PC-9 (cell line): ENCODE data around the gene CDK2. TPM values are rescaled to one million over a fixed set of nuclear protein-coding genes. Genes with fewer than 3 reads are reported as not detected.
A peak's percentile ranks its signal among the peaks of the same experiment; 100 is the strongest.

Experiments
- BruUV-seq: library from RNA; stranded (reverse); fragments of 400-500 nt; replicated peaks from 2 replicates; lab custom pipeline; 2021; lab: Mats Ljungman, UMichigan
- CTCF ChIA-PET: fragments of 300-600 bp; sonication (Branson Sonifier 250); formaldehyde crosslinking; loops from one replicate; lab custom pipeline; 2022; ENCODE audit warnings: antibody characterized with exemption; lab: Charles Lee
- POLR2A ChIA-PET: fragments of 300-600 bp; sonication (Branson Sonifier 250); formaldehyde crosslinking; loops from one replicate; lab custom pipeline; 2022; ENCODE audit warnings: antibody characterized with exemption; ENCODE audit not compliant: unreplicated experiment; lab: Charles Lee
- DNase-seq, 2 experiments: peaks; one replicate each; pipeline versions ENCODE4 v3.0.0 to v3.0.0-alpha.2; 2015 to 2022; ENCODE audit warnings: mixed read lengths in 1 of 2
- H2AFZ ChIP-seq: fragments of 200-600 bp; sonication (generic); 2 replicates; pipeline ENCODE4 v1.8.1; 2017; ENCODE audit warnings: antibody characterized with exemption
- H3F3A ChIP-seq: fragments of 200-600 bp; sonication (generic); 2 replicates; pipeline ENCODE4 v1.8.1; 2017; ENCODE audit warnings: antibody characterized with exemption, mild to moderate bottlenecking, low read depth; ENCODE audit not compliant: insufficient read depth
- H3K27ac ChIP-seq: fragments of 200-600 bp; sonication (generic); 2 replicates; pipeline ENCODE4 v1.6.1; 2016; ENCODE audit warnings: mixed run types
- H3K27me3 ChIP-seq: fragments of 200-600 bp; sonication (generic); 2 replicates; pipeline ENCODE4 v1.6.1; 2016; ENCODE audit warnings: low read depth, mixed run types; ENCODE audit not compliant: insufficient read depth
- H3K36me3 ChIP-seq: fragments of 200-600 bp; sonication (generic); 2 replicates; pipeline ENCODE4 v1.6.1; 2016; ENCODE audit warnings: low read depth, mixed run types
- H3K4me1 ChIP-seq: fragments of 200-600 bp; sonication (generic); replicated peaks from 2 replicates; pipeline ENCODE4 v1.6.1; 2016; ENCODE audit warnings: mixed run types; ENCODE audit not compliant: insufficient read depth
- H3K4me2 ChIP-seq: fragments of 200-600 bp; sonication (generic); 2 replicates; pipeline ENCODE4 v1.6.1; 2017; ENCODE audit warnings: mixed run types
- H3K4me3 ChIP-seq: fragments of 200-600 bp; sonication (generic); 2 replicates; pipeline ENCODE4 v1.6.1; 2016; ENCODE audit warnings: mixed run types
- H3K79me2 ChIP-seq: fragments of 200-600 bp; sonication (generic); 2 replicates; pipeline ENCODE4 v1.6.1; 2017; ENCODE audit warnings: low read depth, mixed run types
- H3K9me2 ChIP-seq: fragments of 200-600 bp; sonication (generic); 2 replicates; pipeline ENCODE4 v1.8.1; 2017; ENCODE audit warnings: mild to moderate bottlenecking; ENCODE audit not compliant: insufficient read depth
- H3K9me3 ChIP-seq: fragments of 200-600 bp; sonication (generic); 2 replicates; pipeline ENCODE4 v1.8.1; 2016; ENCODE audit warnings: low read depth; ENCODE audit not compliant: insufficient read depth
- H4K20me1 ChIP-seq: fragments of 200-600 bp; sonication (generic); 2 replicates; pipeline ENCODE4 v1.8.1; 2017; ENCODE audit not compliant: insufficient read depth
- CTCF ChIP-seq: fragments of 200-600 bp; sonication (generic); conservative IDR thresholded peaks from 2 replicates; pipeline ENCODE4 v1.6.1; 2017; ENCODE audit warnings: mixed run types, antibody characterized with exemption, mild to moderate bottlenecking, moderate library complexity
- EZH2 ChIP-seq: fragments of 200-600 bp; sonication (generic); IDR thresholded peaks from 2 replicates; pipeline ENCODE4 v1.8.0; 2017; ENCODE audit warnings: antibody characterized with exemption, low read depth
- intact Hi-C: fragments of 100-400 bp; cut with micrococcal nuclease; formaldehyde crosslinking; loops from one replicate; pipeline ENCODE4 v1.10.0; 2022; ENCODE audit not compliant: unreplicated experiment
- total RNA-seq: library from RNA; stranded (reverse); gene quantifications from 2 replicates; pipeline ENCODE4 v1.2.3, GENCODE V29; 2021

Gene CDK2
- total RNA-seq, 1 experiment from 2014 or later: 93.8 TPM

- ChIA-PET CTCF (interaction anchor here (1.0 kb wide), 1 partner anchor 62 kb away, joined by 3 read pairs; no protein-coding TSS in a partner anchor), POLR2A (interaction anchor here (0.5 to 1.1 kb wide), 7 partner anchors 35 to 205 kb away, joined by 3 to 16 read pairs (median 6); partner anchors contain the start of genes ORMDL2 and SARNP)
- Histone ChIP-seq H3K4me2 (peak overlapping the region; percentile 96), H2AFZ (no peak overlapping the region), H3K27ac (peak overlapping the region; percentile 80), H3K4me1 (peaks cover 63% of the 10 kb centered on the region), H3F3A (peaks cover 61% of the 10 kb centered on the region), H4K20me1 (peaks cover 6% of the 10 kb centered on the region; the same call in 1 of the 2 replicates), H3K36me3 (no peaks in the 10 kb centered on the region), H3K9me3 (no peaks in the 10 kb centered on the region), H3K79me2 (peaks cover 22% of the 10 kb centered on the region), H3K9me2 (no peaks in the 10 kb centered on the region), H3K27me3 (no peaks in the 10 kb centered on the region), H3K4me3 (peak overlapping the region; percentile 32; the same call in 1 of the 2 replicates)
- TF ChIP-seq EZH2 (no peak), CTCF (no peak)
- DNase-seq: no peak
- intact Hi-C loops: no loop called here
- BruUV-seq: no TSS peak
Observed at GRCh38 chr12:55933799-55934742, 32.6 kb upstream of the CDK2 start.

GRCh38 chr12:55934773-55935172, 31.9 kb upstream of the CDK2 start:
- TF ChIP-seq CTCF (no peak), EZH2 (no peak)
- no peak overlapping the region for H2AFZ ChIP-seq
- no peaks in the 10 kb centered on the region for H3K9me3 ChIP-seq
- no peaks in the 10 kb centered on the region for H3K27me3 ChIP-seq
- no peak overlapping the region for H3K27ac ChIP-seq
- H3K4me2 ChIP-seq: no peak overlapping the region
- no peaks in the 10 kb centered on the region for H3K36me3 ChIP-seq
- H3K79me2 ChIP-seq: peaks cover 19% of the 10 kb centered on the region
- intact Hi-C loops: no loop called here
- no peak overlapping the region for H3K4me3 ChIP-seq
- BruUV-seq: no TSS peak
- peaks cover 60% of the 10 kb centered on the region for H3K4me1 ChIP-seq
- ChIA-PET CTCF (no interaction called here), POLR2A (no interaction called here)
- DNase-seq: no peak
- peaks cover 6% of the 10 kb centered on the region; the same call in 1 of the 2 replicates for H4K20me1 ChIP-seq
- H3K9me2 ChIP-seq: no peaks in the 10 kb centered on the region
- H3F3A ChIP-seq: peaks cover 61% of the 10 kb centered on the region; the same call in 1 of the 2 replicates

- Histone ChIP-seq H3K4me3 (no peak overlapping the region), H3F3A (peaks cover 55% of the 10 kb centered on the region; the same call in 1 of the 2 replicates), H3K27ac (no peak overlapping the region), H3K79me2 (peaks cover 19% of the 10 kb centered on the region), H3K4me2 (no peak overlapping the region), H2AFZ (no peak overlapping the region), H4K20me1 (peaks cover 6% of the 10 kb centered on the region; the same call in 1 of the 2 replicates), H3K36me3 (no peaks in the 10 kb centered on the region), H3K4me1 (peaks cover 58% of the 10 kb centered on the region), H3K9me2 (no peaks in the 10 kb centered on the region), H3K9me3 (no peaks in the 10 kb centered on the region), H3K27me3 (no peaks in the 10 kb centered on the region)
- intact Hi-C loops: no loop called here
- POLR2A ChIA-PET: no interaction called here
- BruUV-seq: no TSS peak
- CTCF ChIA-PET: no interaction called here
- DNase-seq: no peak
- TF ChIP-seq CTCF: no peak
- no peak for TF ChIP-seq EZH2
Observed at GRCh38 chr12:55935738-55936151, 30.9 kb upstream of the CDK2 start.
